Epithelial cell of esophagus (primary cell): ENCODE results near the gene DDX60.
A peak's percentile ranks its signal among the peaks of the same experiment; 100 is the strongest.
"Not testable (repeated sequence)": the region's sequence is repeated elsewhere in the genome, so short reads cannot be mapped to it uniquely, and the experiment has no call there.

ENCODE experiments used
- DNase-seq: peaks from one replicate; pipeline ENCODE4 v3.0.0; 2010; ENCODE audit warnings: low read depth
- H3K4me3 ChIP-seq: 2 replicates; pipeline ENCODE4 v1.5.1; 2011; ENCODE audit warnings: mild to moderate bottlenecking, low read length, control low read depth
- TF ChIP-seq, protein P1 (sequence below): IDR thresholded peaks from 2 replicates; pipeline ENCODE4 v1.5.1; 2011; ENCODE audit warnings: low read depth, mild to moderate bottlenecking, low read length, control low read depth, inconsistent platforms; ENCODE audit not compliant: insufficient read depth; ENCODE audit errors: missing control alignments

Gene DDX60

GRCh38 chr4:168247603-168248002, 70.9 kb downstream of the DDX60 start:
- no peak overlapping the region for H3K4me3 ChIP-seq
- DNase-seq = no peak
- TF ChIP-seq, protein P1, sequence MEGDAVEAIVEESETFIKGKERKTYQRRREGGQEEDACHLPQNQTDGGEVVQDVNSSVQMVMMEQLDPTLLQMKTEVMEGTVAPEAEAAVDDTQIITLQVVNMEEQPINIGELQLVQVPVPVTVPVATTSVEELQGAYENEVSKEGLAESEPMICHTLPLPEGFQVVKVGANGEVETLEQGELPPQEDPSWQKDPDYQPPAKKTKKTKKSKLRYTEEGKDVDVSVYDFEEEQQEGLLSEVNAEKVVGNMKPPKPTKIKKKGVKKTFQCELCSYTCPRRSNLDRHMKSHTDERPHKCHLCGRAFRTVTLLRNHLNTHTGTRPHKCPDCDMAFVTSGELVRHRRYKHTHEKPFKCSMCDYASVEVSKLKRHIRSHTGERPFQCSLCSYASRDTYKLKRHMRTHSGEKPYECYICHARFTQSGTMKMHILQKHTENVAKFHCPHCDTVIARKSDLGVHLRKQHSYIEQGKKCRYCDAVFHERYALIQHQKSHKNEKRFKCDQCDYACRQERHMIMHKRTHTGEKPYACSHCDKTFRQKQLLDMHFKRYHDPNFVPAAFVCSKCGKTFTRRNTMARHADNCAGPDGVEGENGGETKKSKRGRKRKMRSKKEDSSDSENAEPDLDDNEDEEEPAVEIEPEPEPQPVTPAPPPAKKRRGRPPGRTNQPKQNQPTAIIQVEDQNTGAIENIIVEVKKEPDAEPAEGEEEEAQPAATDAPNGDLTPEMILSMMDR = no peak

- TF ChIP-seq, protein P1 = no peak
- DNase-seq = no peak
- H3K4me3 ChIP-seq = no peak overlapping the region
These were observed 76.6 kb downstream of the DDX60 start for GRCh38 chr4:168241953-168242352.

- DNase-seq = no peak
- TF ChIP-seq, protein P1 = no peak
- H3K4me3 ChIP-seq = no peak overlapping the region
These were observed 77.7 kb downstream of the DDX60 start for GRCh38 chr4:168240821-168241220.

DNA sequence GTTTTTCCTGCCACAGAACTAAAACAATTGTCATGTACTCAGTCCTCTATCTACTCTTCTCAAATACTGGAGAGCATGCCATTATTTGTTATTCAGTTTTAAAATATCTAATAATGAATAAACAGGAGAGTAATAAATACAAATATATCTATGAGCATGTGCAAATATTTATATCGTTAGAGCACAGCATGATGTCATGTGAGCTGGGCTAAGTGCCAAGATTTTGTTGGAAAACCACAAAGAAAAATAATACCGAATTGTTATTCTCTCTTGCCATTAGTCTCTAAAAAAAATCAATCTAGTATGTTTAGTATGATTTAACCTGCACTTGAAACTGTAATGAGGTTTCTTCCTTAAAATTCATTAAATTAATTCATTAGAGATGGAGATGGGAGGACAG, 97.3 kb downstream of the DDX60 start:
- DNase-seq = peak; percentile 83
- TF ChIP-seq, protein P1 = no peak
- H3K4me3 ChIP-seq = no peak overlapping the region

DNA sequence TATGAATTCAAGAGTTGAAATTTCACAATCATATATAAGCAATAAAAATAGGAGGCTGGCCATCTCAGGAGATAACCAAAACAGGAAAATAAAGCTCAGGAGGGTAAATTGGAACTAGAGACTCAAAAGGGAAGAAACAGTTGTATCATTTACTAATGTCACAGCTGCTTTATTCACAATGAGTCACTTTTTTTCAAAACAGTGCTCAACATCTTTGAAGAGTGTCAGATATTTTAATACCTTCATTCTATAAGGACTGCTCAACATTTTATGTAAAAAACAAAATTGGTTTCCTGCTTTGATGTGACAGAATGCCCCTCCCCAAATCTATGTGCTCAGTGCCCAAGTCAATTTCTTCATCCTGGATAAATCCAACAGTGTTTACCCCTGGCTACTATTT, 97.7 kb downstream of the DDX60 start:
- no peak overlapping the region for H3K4me3 ChIP-seq
- TF ChIP-seq, protein P1 = no peak
- DNase-seq = peak; percentile 29

- peak; percentile 80 for DNase-seq
- no peak overlapping the region for H3K4me3 ChIP-seq
- TF ChIP-seq, protein P1 = no peak
These were observed 99.9 kb downstream of the DDX60 start for GRCh38 chr4:168218645-168219044.

- DNase-seq, H3K4me3 ChIP-seq: not testable (repeated sequence)
These were observed 105.0 kb downstream of the DDX60 start for GRCh38 chr4:168213511-168213910.
